Measurements from ENCODE around the gene SHISA9.

- TF ChIP-seq POLR2A (IDR thresholded peaks at IDR 0.05; ENCODE audit: low read length): no peak
- TF ChIP-seq GATA1 (IDR thresholded peaks at IDR 0.05; ENCODE audit: low read depth, low read length): no peak
These were observed 70.8 kb downstream of the SHISA9 start for GRCh38 chr16:12972246-12972645.

Measured in erythroblast (primary cell).